Peyer's patch (tissue), 4 donors: Measurements from ENCODE around the gene NFKBIE.

Experiments used
- POLR2A ChIP-seq, 2 donors: fragments of 450-650 bp; IDR thresholded peaks; one replicate each; pipeline ENCODE4 v1.5.1; 2017; ENCODE audit warnings: antibody characterized with exemption in 2 of 2, mild to moderate bottlenecking in 2 of 2, moderate library complexity in 2 of 2
- TF ChIP-seq, protein P1 (sequence below), 6 experiments: fragments of 450-650 bp in 4 of 6; fragments of 200-600 bp in 2 of 6; sonication (generic) in 1 of 6; IDR thresholded peaks; one replicate each; pipeline ENCODE4 v1.5.1; 2017 to 2019; ENCODE audit warnings: antibody characterized with exemption in 6 of 6, mild to moderate bottlenecking in 3 of 6, moderate library complexity in 1 of 6

- TF ChIP-seq, protein P1, sequence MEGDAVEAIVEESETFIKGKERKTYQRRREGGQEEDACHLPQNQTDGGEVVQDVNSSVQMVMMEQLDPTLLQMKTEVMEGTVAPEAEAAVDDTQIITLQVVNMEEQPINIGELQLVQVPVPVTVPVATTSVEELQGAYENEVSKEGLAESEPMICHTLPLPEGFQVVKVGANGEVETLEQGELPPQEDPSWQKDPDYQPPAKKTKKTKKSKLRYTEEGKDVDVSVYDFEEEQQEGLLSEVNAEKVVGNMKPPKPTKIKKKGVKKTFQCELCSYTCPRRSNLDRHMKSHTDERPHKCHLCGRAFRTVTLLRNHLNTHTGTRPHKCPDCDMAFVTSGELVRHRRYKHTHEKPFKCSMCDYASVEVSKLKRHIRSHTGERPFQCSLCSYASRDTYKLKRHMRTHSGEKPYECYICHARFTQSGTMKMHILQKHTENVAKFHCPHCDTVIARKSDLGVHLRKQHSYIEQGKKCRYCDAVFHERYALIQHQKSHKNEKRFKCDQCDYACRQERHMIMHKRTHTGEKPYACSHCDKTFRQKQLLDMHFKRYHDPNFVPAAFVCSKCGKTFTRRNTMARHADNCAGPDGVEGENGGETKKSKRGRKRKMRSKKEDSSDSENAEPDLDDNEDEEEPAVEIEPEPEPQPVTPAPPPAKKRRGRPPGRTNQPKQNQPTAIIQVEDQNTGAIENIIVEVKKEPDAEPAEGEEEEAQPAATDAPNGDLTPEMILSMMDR (IDR thresholded peaks at IDR 0.05), result no peak
- TF ChIP-seq POLR2A (IDR thresholded peaks at IDR 0.05), result no peak
Observed at GRCh38 chr6:44257753-44258324, 7.5 kb downstream of the NFKBIE start.
